GM23338 (cell line): ENCODE results near the gene NUCKS1. TPM values are rescaled to one million over a fixed set of nuclear protein-coding genes. Genes with fewer than 3 reads are reported as not detected.

Experiments used
- ATAC-seq: fragments of 200-7000 bp; cut with Tn5 transposase; 3 replicates; pipeline ENCODE4 v1.9.1; 2020
- DNase-seq: peaks from one replicate; pipeline ENCODE4 v3.0.0-alpha.2; 2015; ENCODE audit warnings: low spot score
- H2AFZ ChIP-seq: fragments of 200-600 bp; sonication (generic); 2 replicates; pipeline ENCODE4 v1.8.0; 2016; ENCODE audit warnings: antibody characterized with exemption, mild to moderate bottlenecking, moderate library complexity
- H3F3A ChIP-seq: fragments of 200-600 bp; sonication (generic); replicated peaks from 2 replicates; pipeline ENCODE4 v1.8.0; 2017; ENCODE audit warnings: antibody characterized with exemption, mixed run types, low read depth
- H3K27ac ChIP-seq: fragments of 200-600 bp; sonication (generic); 2 replicates; pipeline ENCODE4 v1.6.1; 2016; ENCODE audit warnings: low read depth
- H3K27me3 ChIP-seq: fragments of 200-600 bp; sonication (generic); 2 replicates; pipeline ENCODE4 v1.8.0; 2016; ENCODE audit warnings: mild to moderate bottlenecking, mixed run types, moderate library complexity; ENCODE audit not compliant: insufficient read depth
- H3K36me3 ChIP-seq: fragments of 200-600 bp; sonication (generic); 2 replicates; pipeline ENCODE4 v1.8.0; 2016; ENCODE audit warnings: mild to moderate bottlenecking; ENCODE audit not compliant: insufficient read depth
- H3K4me1 ChIP-seq: fragments of 200-600 bp; sonication (generic); 2 replicates; pipeline ENCODE4 v1.8.0; 2016; ENCODE audit warnings: mild to moderate bottlenecking, moderate library complexity; ENCODE audit not compliant: insufficient read depth
- H3K4me2 ChIP-seq: fragments of 200-600 bp; sonication (generic); 2 replicates; pipeline ENCODE4 v1.7.1; 2017; ENCODE audit warnings: mixed run types
- H3K4me3 ChIP-seq: fragments of 200-600 bp; sonication (generic); 2 replicates; pipeline ENCODE4 v1.6.1; 2016; ENCODE audit warnings: mixed run types
- H3K79me2 ChIP-seq: fragments of 200-600 bp; sonication (generic); replicated peaks from 2 replicates; pipeline ENCODE4 v1.8.0; 2017; ENCODE audit warnings: mild to moderate bottlenecking; ENCODE audit not compliant: insufficient read depth
- H3K9me2 ChIP-seq: fragments of 200-600 bp; sonication (generic); 2 replicates; pipeline ENCODE4 v1.8.0; 2017; ENCODE audit not compliant: insufficient read depth
- H4K20me1 ChIP-seq: fragments of 200-600 bp; sonication (generic); replicated peaks from 2 replicates; pipeline ENCODE4 v1.8.0; 2017; ENCODE audit warnings: mild to moderate bottlenecking; ENCODE audit not compliant: insufficient read depth
- H3K27ac Mint-ChIP-seq: 2 replicates; pipeline ENCODE4 v1.8.0; 2020; ENCODE audit warnings: inconsistent platforms, mild to moderate bottlenecking, moderate library complexity, mixed read lengths
- H3K27me3 Mint-ChIP-seq: 3 replicates; pipeline ENCODE4 v1.8.0; 2022; ENCODE audit warnings: low read depth, mild to moderate bottlenecking, moderate library complexity, mixed read lengths, inconsistent platforms; ENCODE audit not compliant: insufficient read depth, poor library complexity
- H3K36me3 Mint-ChIP-seq: 3 replicates; pipeline ENCODE4 v1.8.0; 2021; ENCODE audit warnings: low read depth, mild to moderate bottlenecking, inconsistent platforms, moderate library complexity, mixed read lengths
- H3K4me1 Mint-ChIP-seq: 3 replicates; pipeline ENCODE4 v1.8.0; 2020; ENCODE audit warnings: mild to moderate bottlenecking, inconsistent platforms, mixed read lengths
- H3K4me3 Mint-ChIP-seq: 3 replicates; pipeline ENCODE4 v1.8.0; 2021; ENCODE audit warnings: moderate library complexity, mild to moderate bottlenecking, inconsistent platforms, mixed read lengths
- H3K9me3 Mint-ChIP-seq: 3 replicates; pipeline ENCODE4 v1.8.0; 2020; ENCODE audit warnings: moderate library complexity, mild to moderate bottlenecking, inconsistent platforms, mixed read lengths
- CREB1 ChIP-seq: fragments of 250-450 bp; sonication (Bioruptor Pico); IDR thresholded peaks from 2 replicates; pipeline ENCODE4 v1.5.0; 2020; ENCODE audit warnings: low read depth, mild to moderate bottlenecking, moderate library complexity
- EZH2 ChIP-seq: fragments of 200-600 bp; sonication (generic); IDR thresholded peaks from one replicate; pipeline ENCODE4 v1.8.0; 2017; ENCODE audit warnings: antibody characterized with exemption, mild to moderate bottlenecking, low read depth; ENCODE audit not compliant: unreplicated experiment
- EZH2phosphoT487 ChIP-seq: fragments of 200-600 bp; sonication (generic); IDR thresholded peaks from one replicate; pipeline ENCODE4 v1.8.1; 2018; ENCODE audit warnings: antibody characterized with exemption; ENCODE audit not compliant: unreplicated experiment
- JUNB ChIP-seq: IDR thresholded peaks from one replicate; pipeline ENCODE4 v1.6.1; 2016; ENCODE audit warnings: antibody characterized with exemption; ENCODE audit not compliant: unreplicated experiment
- NANOG ChIP-seq: IDR thresholded peaks from 2 replicates; pipeline ENCODE4 v1.6.1; 2016; ENCODE audit warnings: antibody characterized with exemption, borderline replicate concordance
- POLR2AphosphoS5 ChIP-seq: IDR thresholded peaks from 2 replicates; pipeline ENCODE4 v1.6.1; 2016; ENCODE audit warnings: antibody characterized with exemption, low read depth
- STAT1 ChIP-seq: IDR thresholded peaks from one replicate; pipeline ENCODE4 v1.6.1; 2016; ENCODE audit warnings: antibody characterized with exemption; ENCODE audit not compliant: unreplicated experiment
- ZNF114 ChIP-seq: fragments of 250-450 bp; sonication (Bioruptor Pico); IDR thresholded peaks from 2 replicates; pipeline ENCODE4 v1.5.0; 2020; ENCODE audit warnings: mild to moderate bottlenecking, moderate library complexity
- ZNF331 ChIP-seq: fragments of 250-450 bp; sonication (Bioruptor Pico); IDR thresholded peaks from 2 replicates; pipeline ENCODE4 v1.5.0; 2020; ENCODE audit warnings: low read depth, mild to moderate bottlenecking, moderate library complexity
- polyA plus RNA-seq: library from polyadenylated mRNA; unstranded; fragments of >200 nt; fragmentation: Nextera tagmentation; extraction: Ambion mirVana; gene quantifications from 2 replicates; pipeline ENCODE4 v1.2.1, GENCODE V29; 2016
- total RNA-seq: library from RNA; depleted of rRNA; stranded (reverse); fragments of >200 nt; shearing (Covaris generic); gene quantifications from 2 replicates; pipeline ENCODE4 v1.2.3, GENCODE V29; 2014
- TF ChIP-seq, protein P1 (sequence below): IDR thresholded peaks from 2 replicates; pipeline ENCODE4 v1.6.1; 2016; ENCODE audit warnings: antibody characterized with exemption
- TF ChIP-seq, protein P2 (sequence below): IDR thresholded peaks from one replicate; pipeline ENCODE4 v1.6.1; 2018; ENCODE audit warnings: antibody characterized with exemption; ENCODE audit not compliant: unreplicated experiment
- TF ChIP-seq, protein P3 (sequence below): fragments of 250-450 bp; sonication (Bioruptor Pico); IDR thresholded peaks from 2 replicates; pipeline ENCODE4 v1.5.0; 2020; ENCODE audit warnings: mild to moderate bottlenecking, moderate library complexity

NUCKS1 gene
- total and polyA plus RNA-seq, 2 experiments from 2014 or later: 255 to 307 TPM

DNA sequence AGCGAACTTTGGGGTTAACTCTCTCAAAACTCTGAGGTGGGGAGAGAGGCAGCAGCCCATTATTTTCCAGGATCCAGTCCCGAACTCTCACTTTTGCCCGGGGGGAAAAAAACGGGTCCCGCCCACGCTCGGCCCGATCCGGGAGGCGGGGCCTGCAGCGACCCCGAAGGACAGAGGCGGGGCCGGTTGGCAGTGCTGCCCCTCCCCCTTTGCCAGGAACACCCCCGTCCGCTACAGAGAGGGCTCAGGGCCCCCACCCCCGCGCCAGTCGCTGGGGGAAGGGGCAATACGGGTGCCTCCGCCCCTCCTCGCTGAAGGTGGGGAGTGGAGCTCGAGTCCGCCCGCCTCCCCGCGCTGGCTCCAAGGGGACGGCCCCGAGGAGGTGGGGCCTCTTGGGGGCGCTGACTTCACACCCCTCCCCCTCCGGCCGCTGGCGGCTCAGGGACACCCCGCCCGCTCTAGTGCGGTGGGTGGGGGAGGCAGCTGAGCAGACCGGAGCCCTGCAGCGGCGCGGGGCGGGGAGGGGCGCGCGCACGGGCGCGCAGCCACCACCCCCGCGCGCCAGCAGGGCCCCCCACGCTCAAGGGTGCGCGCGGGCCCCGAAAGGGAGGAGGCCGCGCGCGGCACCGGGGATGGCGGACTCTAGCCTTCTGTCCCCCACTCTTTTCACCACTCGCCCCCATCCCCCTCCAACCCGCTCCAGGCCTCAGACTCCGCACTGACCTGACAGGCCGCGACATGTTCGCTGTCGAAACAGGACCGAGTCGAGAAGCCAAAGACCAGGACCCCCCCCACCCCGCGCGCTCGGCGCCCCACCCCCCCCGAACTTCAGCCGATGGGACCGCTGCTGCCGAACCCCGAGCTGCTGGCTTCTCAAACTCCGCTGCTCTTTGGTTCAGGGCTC, 496 bp downstream of the NUCKS1 start (continued):
- TF ChIP-seq JUNB (no peak), EZH2phosphoT487 (no peak), CREB1 (peak; percentile 57; the same call in 1 of the 2 replicates), NANOG (no peak), POLR2AphosphoS5 (peak; percentile 46; the same call in 1 of the 2 replicates), ZNF331 (CRISPR knock-in tag) (no peak), ZNF114 (CRISPR knock-in tag) (no peak), STAT1 (no peak), EZH2 (no peak)
- TF ChIP-seq, protein P1, sequence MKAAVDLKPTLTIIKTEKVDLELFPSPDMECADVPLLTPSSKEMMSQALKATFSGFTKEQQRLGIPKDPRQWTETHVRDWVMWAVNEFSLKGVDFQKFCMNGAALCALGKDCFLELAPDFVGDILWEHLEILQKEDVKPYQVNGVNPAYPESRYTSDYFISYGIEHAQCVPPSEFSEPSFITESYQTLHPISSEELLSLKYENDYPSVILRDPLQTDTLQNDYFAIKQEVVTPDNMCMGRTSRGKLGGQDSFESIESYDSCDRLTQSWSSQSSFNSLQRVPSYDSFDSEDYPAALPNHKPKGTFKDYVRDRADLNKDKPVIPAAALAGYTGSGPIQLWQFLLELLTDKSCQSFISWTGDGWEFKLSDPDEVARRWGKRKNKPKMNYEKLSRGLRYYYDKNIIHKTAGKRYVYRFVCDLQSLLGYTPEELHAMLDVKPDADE: 0 out of 2 replicates have a peak, but pooled peaks have one; percentile 29
- TF ChIP-seq, protein P2, sequence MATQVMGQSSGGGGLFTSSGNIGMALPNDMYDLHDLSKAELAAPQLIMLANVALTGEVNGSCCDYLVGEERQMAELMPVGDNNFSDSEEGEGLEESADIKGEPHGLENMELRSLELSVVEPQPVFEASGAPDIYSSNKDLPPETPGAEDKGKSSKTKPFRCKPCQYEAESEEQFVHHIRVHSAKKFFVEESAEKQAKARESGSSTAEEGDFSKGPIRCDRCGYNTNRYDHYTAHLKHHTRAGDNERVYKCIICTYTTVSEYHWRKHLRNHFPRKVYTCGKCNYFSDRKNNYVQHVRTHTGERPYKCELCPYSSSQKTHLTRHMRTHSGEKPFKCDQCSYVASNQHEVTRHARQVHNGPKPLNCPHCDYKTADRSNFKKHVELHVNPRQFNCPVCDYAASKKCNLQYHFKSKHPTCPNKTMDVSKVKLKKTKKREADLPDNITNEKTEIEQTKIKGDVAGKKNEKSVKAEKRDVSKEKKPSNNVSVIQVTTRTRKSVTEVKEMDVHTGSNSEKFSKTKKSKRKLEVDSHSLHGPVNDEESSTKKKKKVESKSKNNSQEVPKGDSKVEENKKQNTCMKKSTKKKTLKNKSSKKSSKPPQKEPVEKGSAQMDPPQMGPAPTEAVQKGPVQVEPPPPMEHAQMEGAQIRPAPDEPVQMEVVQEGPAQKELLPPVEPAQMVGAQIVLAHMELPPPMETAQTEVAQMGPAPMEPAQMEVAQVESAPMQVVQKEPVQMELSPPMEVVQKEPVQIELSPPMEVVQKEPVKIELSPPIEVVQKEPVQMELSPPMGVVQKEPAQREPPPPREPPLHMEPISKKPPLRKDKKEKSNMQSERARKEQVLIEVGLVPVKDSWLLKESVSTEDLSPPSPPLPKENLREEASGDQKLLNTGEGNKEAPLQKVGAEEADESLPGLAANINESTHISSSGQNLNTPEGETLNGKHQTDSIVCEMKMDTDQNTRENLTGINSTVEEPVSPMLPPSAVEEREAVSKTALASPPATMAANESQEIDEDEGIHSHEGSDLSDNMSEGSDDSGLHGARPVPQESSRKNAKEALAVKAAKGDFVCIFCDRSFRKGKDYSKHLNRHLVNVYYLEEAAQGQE: no peak

DNA sequence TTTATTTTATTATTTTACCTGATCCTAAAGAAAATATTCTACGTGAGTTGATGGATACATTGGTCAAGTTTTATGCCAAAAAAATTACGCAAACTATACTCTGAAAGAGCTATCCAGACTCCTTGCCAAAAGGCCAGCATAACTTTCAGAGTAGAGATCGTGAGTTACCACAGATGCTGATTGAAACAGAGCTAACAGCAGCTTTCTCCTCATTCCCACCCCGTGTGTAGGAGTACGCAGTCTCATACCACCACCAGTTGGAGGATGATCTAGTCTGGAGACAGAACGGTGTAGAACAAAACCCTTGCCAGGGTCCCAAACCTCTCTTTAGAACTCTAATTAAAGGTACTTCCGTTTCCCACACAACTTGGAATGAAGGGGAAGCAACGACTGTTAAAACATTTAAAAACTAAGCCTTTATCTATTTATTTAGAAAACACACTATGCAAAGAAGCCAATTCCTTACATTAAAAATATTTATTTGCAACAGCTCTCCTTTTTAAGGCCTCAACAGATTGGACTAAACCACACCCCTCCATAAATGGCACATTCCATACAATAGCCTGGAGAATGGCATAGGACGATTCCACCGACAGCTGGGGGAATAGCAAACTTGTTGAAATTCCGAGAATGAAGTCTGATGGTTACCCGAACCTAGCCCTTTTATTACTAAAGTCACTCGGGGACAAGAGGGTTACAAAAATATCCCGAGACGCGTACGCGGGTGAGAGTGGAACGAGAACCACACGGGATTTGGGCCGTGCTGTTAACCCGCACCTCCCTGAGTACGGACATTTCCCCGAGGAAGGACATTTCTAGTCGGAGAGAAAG, 1.4 kb downstream of the NUCKS1 start:
- Histone ChIP-seq H3K79me2 (peaks cover 57% of the 10 kb centered on the region), H3K27ac (peak overlapping the region; percentile 65), H3F3A (0 out of 2 replicates have a peak, but pooled peaks cover 3% of the 10 kb centered on the region), H3K36me3 (no peaks in the 10 kb centered on the region), H3K9me2 (no peaks in the 10 kb centered on the region), H4K20me1 (peaks cover 45% of the 10 kb centered on the region), H3K4me1 (peaks cover 38% of the 10 kb centered on the region), H2AFZ (no peak overlapping the region), H3K4me3 (peak overlapping the region; percentile 89), H3K27me3 (no peaks in the 10 kb centered on the region), H3K4me2 (peak overlapping the region; percentile 84)
- Mint-ChIP-seq H3K27ac (peak overlapping the region; percentile 96), H3K4me3 (peak overlapping the region; percentile 99), H3K36me3 (peaks cover 30% of the 10 kb centered on the region), H3K9me3 (no peaks in the 10 kb centered on the region), H3K27me3 (peaks cover 12% of the 10 kb centered on the region), H3K4me1 (peaks cover 41% of the 10 kb centered on the region)
- ATAC-seq: peak; percentile 5
- peak; percentile 47 for DNase-seq
- TF ChIP-seq, protein P3, sequence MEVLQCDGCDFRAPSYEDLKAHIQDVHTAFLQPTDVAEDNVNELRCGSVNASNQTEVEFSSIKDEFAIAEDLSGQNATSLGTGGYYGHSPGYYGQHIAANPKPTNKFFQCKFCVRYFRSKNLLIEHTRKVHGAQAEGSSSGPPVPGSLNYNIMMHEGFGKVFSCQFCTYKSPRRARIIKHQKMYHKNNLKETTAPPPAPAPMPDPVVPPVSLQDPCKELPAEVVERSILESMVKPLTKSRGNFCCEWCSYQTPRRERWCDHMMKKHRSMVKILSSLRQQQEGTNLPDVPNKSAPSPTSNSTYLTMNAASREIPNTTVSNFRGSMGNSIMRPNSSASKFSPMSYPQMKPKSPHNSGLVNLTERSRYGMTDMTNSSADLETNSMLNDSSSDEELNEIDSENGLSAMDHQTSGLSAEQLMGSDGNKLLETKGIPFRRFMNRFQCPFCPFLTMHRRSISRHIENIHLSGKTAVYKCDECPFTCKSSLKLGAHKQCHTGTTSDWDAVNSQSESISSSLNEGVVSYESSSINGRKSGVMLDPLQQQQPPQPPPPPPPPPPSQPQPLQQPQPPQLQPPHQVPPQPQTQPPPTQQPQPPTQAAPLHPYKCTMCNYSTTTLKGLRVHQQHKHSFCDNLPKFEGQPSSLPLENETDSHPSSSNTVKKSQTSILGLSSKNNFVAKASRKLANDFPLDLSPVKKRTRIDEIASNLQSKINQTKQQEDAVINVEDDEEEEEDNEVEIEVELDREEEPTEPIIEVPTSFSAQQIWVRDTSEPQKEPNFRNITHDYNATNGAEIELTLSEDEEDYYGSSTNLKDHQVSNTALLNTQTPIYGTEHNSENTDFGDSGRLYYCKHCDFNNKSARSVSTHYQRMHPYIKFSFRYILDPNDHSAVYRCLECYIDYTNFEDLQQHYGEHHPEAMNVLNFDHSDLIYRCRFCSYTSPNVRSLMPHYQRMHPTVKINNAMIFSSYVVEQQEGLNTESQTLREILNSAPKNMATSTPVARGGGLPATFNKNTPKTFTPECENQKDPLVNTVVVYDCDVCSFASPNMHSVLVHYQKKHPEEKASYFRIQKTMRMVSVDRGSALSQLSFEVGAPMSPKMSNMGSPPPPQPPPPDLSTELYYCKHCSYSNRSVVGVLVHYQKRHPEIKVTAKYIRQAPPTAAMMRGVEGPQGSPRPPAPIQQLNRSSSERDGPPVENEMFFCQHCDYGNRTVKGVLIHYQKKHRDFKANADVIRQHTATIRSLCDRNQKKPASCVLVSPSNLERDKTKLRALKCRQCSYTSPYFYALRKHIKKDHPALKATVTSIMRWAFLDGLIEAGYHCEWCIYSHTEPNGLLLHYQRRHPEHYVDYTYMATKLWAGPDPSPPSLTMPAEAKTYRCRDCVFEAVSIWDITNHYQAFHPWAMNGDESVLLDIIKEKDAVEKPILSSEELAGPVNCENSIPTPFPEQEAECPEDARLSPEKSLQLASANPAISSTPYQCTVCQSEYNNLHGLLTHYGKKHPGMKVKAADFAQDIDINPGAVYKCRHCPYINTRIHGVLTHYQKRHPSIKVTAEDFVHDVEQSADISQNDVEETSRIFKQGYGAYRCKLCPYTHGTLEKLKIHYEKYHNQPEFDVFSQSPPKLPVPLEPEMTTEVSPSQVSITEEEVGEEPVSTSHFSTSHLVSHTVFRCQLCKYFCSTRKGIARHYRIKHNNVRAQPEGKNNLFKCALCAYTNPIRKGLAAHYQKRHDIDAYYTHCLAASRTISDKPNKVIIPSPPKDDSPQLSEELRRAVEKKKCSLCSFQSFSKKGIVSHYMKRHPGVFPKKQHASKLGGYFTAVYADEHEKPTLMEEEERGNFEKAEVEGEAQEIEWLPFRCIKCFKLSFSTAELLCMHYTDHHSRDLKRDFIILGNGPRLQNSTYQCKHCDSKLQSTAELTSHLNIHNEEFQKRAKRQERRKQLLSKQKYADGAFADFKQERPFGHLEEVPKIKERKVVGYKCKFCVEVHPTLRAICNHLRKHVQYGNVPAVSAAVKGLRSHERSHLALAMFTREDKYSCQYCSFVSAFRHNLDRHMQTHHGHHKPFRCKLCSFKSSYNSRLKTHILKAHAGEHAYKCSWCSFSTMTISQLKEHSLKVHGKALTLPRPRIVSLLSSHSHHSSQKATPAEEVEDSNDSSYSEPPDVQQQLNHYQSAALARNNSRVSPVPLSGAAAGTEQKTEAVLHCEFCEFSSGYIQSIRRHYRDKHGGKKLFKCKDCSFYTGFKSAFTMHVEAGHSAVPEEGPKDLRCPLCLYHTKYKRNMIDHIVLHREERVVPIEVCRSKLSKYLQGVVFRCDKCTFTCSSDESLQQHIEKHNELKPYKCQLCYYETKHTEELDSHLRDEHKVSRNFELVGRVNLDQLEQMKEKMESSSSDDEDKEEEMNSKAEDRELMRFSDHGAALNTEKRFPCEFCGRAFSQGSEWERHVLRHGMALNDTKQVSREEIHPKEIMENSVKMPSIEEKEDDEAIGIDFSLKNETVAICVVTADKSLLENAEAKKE (CRISPR knock-in tag): no peak
- no peak for TF ChIP-seq EZH2phosphoT487
- TF ChIP-seq POLR2AphosphoS5: no peak
- TF ChIP-seq EZH2: no peak
